ENCODE measurements around the gene DCAF7.

The DCAF7 gene

GRCh38 chr17:63634163-63634562, 83.9 kb downstream of the DCAF7 start:
- no peak for TF ChIP-seq CTCF (IDR thresholded peaks at IDR 0.05)

- no peak for TF ChIP-seq CTCF (IDR thresholded peaks at IDR 0.05)
These were observed 84.5 kb downstream of the DCAF7 start for GRCh38 chr17:63634816-63635215.

GRCh38 chr17:63635290-63635689, 85.0 kb downstream of the DCAF7 start:
- no peak for TF ChIP-seq CTCF (IDR thresholded peaks at IDR 0.05)

- TF ChIP-seq CTCF (IDR thresholded peaks at IDR 0.05): no peak
These were observed 85.5 kb downstream of the DCAF7 start for GRCh38 chr17:63635787-63636186.

GRCh38 chr17:63639125-63639524, 88.8 kb downstream of the DCAF7 start:
- TF ChIP-seq CTCF (IDR thresholded peaks at IDR 0.05): no peak

GRCh38 chr17:63640038-63640437, 89.8 kb downstream of the DCAF7 start:
- TF ChIP-seq CTCF (IDR thresholded peaks at IDR 0.05): no peak

GRCh38 chr17:63641692-63642448, 91.6 kb downstream of the DCAF7 start:
- no peak for TF ChIP-seq CTCF (IDR thresholded peaks at IDR 0.05)

All from LNCAP (cell line).